GM10266 (cell line): ENCODE results near the gene LEUTX.
"Not testable (repeated sequence)": the region's sequence is repeated elsewhere in the genome, so short reads cannot be mapped to it uniquely, and the experiment has no call there.

Source experiments
- DNase-seq: peaks from one replicate; pipeline ENCODE4 v3.0.0; 2012; ENCODE audit errors: extremely low spot score
- CTCF ChIP-seq: IDR thresholded peaks from 2 replicates; pipeline ENCODE4 v1.5.1; 2012; ENCODE audit warnings: mild to moderate bottlenecking, low read depth; ENCODE audit not compliant: control insufficient read depth, insufficient read depth; ENCODE audit errors: missing control alignments

The LEUTX gene

GRCh38 chr19:39752795-39753194 is 25.9 kb upstream of the LEUTX start:
- DNase-seq: no peak
- TF ChIP-seq CTCF: no peak

- no peak for TF ChIP-seq CTCF
- DNase-seq: no peak
Observed at GRCh38 chr19:39754544-39754943, 24.1 kb upstream of the LEUTX start.

GRCh38 chr19:39754971-39755370 is 23.7 kb upstream of the LEUTX start:
- DNase-seq: no peak
- no peak for TF ChIP-seq CTCF

GRCh38 chr19:39759457-39760184 is 19.0 kb upstream of the LEUTX start:
- DNase-seq: no peak
- TF ChIP-seq CTCF: no peak

DNA sequence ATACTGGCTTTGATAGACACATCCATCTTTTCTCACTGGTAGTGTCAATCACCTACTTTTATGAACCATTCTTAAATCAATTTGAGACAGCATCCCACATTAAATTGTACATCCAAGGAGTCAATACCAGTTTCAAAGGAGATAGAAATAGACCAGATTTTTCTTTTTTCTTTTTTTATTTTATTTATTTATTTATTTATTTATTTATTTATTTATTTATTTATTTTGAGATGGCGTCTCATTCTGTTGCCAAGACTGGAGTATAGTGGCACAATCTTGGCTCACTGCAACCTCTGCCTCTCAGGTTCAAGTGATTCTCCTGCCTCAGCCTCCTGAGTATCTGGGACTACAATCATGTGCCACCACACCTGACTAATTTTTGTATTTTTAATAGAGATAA is 16.8 kb upstream of the LEUTX start:
- DNase-seq: not testable (repeated sequence)

GRCh38 chr19:39765091-39766076 is 13.3 kb upstream of the LEUTX start:
- DNase-seq: no peak
- peak; percentile 53 for TF ChIP-seq CTCF

GRCh38 chr19:39768334-39768733 is 10.3 kb upstream of the LEUTX start:
- DNase-seq: no peak
- TF ChIP-seq CTCF: no peak
